GM12864 (cell line): Measurements from ENCODE around the gene NLRP5.

Source experiments
- DNase-seq: peaks from one replicate; pipeline ENCODE4 v3.0.0-alpha.2; 2011; ENCODE audit warnings: low read depth
- H3K4me3 ChIP-seq: 2 replicates; pipeline ENCODE4 v1.5.1; 2011; ENCODE audit warnings: mild to moderate bottlenecking, low read depth, low read length, control low read depth
- TF ChIP-seq, protein P1 (sequence below): IDR thresholded peaks from 2 replicates; pipeline ENCODE4 v1.5.1; 2011; ENCODE audit warnings: low read depth, mild to moderate bottlenecking, moderate library complexity, low read length, control low read depth, inconsistent platforms; ENCODE audit errors: missing control alignments

The NLRP5 gene

DNA sequence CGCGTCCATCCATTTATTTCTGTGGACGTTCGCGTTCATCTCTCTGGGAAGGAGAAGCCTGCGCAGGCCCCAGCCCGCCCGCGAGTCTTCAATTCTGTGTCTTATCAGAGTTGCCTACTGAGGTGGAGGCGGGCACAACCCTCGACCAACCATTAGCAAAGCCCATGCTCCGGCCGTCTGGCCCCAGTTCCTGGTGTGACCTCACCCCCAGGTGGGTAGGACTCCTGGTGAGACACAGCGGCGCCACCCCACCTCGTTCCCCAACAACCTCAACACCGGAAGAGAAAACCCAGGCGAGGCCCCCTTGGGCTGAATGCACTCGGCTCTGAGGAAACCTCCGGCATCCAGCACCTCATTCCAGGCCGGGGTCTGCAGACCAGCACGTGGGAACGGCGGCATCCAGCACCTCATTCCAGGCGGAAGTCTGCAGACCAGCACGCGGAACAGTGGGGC is 119.8 kb downstream of the NLRP5 start:
- H3K4me3 ChIP-seq, result no peak overlapping the region; the same call in 1 of the 2 replicates
- DNase-seq, result no peak

DNA sequence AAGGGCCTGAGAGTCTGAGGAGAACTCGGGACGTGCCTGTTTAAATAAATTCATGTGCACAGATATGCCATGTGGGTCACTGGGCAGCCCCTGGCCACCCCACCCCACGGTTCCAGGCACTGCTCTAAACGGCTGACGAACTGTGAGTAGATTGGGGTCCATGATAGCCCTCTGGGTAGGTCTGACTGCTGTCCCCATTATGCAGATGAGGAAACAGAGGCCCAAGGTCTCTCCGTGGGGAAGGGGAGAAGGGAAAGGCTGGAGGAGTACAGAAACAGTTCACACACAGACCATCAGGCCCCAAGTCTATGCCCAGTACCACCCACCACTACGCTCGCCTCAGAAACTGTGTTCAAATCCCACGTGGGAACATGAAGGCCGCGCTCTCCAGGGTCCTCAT is 120.4 kb downstream of the NLRP5 start:
- no peak for DNase-seq
- TF ChIP-seq, protein P1, sequence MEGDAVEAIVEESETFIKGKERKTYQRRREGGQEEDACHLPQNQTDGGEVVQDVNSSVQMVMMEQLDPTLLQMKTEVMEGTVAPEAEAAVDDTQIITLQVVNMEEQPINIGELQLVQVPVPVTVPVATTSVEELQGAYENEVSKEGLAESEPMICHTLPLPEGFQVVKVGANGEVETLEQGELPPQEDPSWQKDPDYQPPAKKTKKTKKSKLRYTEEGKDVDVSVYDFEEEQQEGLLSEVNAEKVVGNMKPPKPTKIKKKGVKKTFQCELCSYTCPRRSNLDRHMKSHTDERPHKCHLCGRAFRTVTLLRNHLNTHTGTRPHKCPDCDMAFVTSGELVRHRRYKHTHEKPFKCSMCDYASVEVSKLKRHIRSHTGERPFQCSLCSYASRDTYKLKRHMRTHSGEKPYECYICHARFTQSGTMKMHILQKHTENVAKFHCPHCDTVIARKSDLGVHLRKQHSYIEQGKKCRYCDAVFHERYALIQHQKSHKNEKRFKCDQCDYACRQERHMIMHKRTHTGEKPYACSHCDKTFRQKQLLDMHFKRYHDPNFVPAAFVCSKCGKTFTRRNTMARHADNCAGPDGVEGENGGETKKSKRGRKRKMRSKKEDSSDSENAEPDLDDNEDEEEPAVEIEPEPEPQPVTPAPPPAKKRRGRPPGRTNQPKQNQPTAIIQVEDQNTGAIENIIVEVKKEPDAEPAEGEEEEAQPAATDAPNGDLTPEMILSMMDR, result no peak
- H3K4me3 ChIP-seq, result no peak overlapping the region

More for the DNA sequence above, 119.8 kb downstream of the NLRP5 start:
- TF ChIP-seq, protein P1, result no peak

DNA sequence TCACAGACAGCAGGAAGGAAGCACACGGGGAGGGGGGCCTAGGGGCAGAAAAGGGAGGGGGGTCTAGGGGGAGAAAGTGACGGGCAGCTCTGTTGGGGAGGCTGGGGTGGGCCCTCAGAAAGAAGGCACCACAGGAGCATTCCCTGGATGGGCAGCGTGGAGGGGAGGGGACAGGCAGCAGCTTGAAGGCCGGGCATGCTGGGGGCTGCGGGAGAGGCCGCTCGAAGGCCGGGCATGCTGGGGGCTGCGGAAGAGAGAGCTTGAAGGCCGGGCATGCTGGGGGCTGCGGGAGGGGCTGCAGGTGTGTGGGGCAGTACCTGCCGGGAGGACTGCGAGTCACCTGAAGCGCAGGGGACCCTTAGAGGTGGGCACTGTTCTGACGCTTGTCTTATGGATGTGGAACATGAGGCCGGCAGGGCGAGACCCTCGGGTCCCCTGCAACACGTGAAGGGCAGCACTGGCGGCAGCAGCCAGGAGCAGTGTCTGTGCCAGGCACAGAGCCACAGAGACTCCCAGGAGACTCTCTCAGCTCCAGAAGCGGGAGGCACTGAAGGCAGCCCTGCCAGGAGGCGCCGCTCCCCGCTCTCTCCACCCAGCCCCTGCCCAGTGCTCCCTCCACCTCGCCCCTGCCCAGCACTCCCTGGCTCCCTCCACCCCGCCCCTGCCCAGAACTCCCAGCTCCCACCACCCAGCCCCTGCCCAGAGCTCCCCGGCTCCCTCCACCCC is 121.2 kb downstream of the NLRP5 start:
- H3K4me3 ChIP-seq, result no peak overlapping the region
- TF ChIP-seq, protein P1, result no peak
- DNase-seq, result no peak

DNA sequence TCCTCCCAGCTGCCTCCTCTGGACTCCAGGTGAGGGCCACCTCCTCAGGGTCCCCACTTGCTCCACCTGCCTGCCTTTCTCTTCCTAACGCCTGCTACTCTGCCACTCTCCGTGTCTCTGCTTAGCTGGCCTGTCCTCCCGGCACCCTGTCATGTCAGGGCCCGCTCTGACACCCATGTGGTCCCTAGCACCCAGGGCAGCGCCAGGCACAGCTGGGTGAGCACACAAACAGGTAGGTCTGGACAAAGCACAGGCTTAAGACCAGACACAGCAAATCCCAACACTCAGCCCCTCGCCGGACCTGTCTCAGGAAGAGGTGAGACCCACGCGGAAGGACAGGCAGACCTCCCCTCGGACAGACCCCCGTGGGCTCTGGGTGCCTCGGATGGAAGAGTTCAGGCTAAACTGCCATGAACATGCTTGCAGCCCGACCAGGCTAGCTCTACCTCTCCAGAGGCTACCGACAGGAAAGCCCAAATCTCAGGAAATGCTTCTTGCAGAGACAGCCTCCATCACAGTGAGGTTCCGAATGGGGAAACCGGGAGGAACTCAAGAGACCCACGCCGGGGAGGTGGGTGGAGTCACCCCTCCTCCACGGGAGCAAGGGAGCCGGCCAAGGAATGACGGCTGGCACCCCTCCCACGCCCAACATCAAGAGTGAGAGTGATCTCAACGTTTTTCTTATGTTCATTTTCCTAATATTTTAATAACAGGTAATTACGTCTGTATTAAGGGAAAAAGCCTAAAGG is 122.0 kb downstream of the NLRP5 start:
- H3K4me3 ChIP-seq, result no peak overlapping the region
- TF ChIP-seq, protein P1, result no peak
- DNase-seq, result no peak

DNA sequence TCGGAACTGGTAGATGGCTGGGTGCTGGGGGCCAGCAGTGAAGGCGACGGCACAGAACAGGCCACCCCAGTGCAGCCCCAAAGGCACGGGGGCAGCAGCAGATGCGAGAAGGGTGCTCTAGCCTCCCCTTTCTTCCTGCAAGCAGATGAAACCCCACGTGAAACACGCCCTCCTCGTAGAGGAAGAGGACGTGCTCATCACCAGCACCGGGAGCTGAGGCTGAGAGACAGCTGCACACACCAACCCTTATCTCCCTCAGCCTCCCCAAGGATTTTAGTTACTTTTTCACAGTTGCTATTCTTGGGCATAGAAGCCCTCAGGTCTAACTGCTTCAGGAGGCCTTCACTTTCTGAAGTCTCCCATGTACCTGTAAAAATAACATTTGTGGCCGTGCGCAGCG is 122.7 kb downstream of the NLRP5 start:
- no peak overlapping the region for H3K4me3 ChIP-seq
- TF ChIP-seq, protein P1, result no peak
- no peak for DNase-seq

DNA sequence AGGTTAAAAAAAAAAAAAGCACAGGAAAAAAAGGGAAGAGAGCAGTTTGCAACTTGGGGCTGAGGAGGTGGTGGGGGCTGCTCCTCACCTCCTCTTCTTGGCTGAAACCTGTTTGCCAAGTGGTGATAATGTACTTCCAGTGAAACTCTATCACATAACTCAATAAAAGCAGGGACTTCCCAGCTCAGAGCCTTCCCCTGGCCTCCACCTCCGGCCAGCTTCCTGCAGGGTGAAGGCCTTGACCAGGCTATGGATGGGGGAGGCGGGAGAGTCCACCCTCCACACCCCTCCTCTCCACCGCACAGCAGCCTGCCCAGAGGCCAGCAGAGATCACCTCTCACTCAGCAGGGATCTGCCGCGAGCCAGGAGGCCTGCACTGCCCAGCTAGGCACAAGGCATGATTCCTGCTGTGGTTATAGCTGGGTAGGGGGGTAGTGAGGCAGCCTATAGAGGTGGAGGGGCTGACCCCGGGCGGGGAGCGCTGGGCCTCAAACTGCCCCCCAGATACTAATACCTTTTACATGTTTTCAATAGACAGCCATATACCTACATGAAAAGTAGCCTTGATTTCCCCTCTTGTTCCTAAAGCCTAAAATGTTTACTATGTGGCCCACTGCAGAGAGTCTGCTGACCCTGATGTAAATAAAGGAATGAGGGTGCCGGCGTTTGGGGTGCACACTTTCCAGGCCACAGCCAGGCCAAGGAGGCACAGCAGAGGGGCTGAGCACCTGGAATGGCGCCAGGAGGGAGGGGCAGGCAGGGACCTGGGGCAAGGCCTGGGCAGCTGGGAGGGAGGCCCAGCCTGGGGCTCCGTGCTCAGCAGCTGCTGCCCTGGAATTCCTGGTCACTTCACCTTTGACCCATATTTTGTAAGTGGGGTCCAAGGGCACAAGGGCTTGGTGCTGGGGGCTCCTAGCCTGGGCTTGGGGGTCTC is 124.2 kb downstream of the NLRP5 start:
- no peak for DNase-seq
- TF ChIP-seq, protein P1, result no peak
- no peak overlapping the region for H3K4me3 ChIP-seq
